ENCODE data around the gene ADM5. TPM values are rescaled to one million over a fixed set of nuclear protein-coding genes. Genes with fewer than 3 reads are reported as not detected.
A peak's percentile ranks its signal among the peaks of the same experiment; 100 is the strongest.

Gene ADM5
- total and polyA plus RNA-seq, 2 experiments from 2014 or later: 0.50 TPM; not detected in 1

DNA sequence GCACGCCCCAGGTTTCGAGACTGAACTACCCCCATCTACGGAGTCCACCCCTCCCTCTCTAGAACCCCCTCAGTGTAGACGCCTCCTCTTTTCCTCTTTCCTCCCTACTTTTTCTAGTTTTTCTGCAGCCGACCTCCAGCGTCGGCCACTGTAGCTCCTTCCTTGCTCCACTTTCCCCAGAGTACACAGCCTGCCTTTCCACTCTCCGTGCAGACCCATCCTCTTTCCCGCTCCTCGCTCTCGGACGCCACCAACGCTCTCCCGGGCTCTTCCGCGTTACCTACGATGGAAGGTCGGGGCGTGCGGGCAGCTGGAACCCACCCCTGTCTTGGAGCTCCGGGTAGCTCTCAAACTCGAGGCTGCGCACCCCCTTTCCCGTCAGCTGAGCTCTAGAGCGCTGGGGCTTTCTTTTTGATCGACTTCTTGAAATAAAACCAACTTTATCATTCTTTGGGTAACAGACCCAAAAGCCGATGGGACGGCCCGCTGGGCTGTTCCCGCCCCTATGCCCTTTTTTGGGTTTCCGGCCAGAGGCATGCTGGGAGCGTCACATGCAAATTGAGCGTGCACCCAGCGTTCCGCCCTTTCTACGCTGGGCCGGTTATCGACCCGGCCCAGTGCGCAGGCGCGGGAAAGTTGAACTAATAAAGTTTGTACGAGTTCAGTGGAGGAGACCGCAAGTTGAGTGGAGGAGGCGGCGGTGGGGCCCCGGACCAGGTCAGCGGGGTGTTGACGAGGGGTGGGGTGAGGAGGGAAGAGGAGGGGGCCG, 23.9 kb upstream of the ADM5 start, which contains the start of the genes BCL2L12 and IRF3:
Gene BCL2L12, plus strand, starts transcription at position 583 of the 769 bp plus-strand sequence. CDS start 760 bp downstream, outside the sequence.
Gene IRF3, minus strand, starts transcription at position 507 of the 769 bp plus-strand sequence. CDS start 1,019 bp downstream, outside the sequence.
- no peaks in the 10 kb centered on the region for H3K36me3 ChIP-seq (replicated peaks; ENCODE audit: insufficient read depth, low read depth)
- H3K27me3 ChIP-seq: no peaks in the 10 kb centered on the region
- H3K4me1 ChIP-seq (ENCODE audit: insufficient read depth): peaks cover 12% of the 10 kb centered on the region
- H3K4me2 ChIP-seq: peak within 1 kb of the TSS; percentile 94
- H2AFZ ChIP-seq: peak within 1 kb of the TSS; percentile 31
- no peaks in the 10 kb centered on the region for H3K9me2 ChIP-seq (replicated peaks; ENCODE audit: insufficient read depth)
- WGBS (ENCODE audit: low lambda C conversion rate, missing lambda C conversion rate): 1% methylated on average over 49 of the region's 50 CpGs
- peak; percentile 99 for DNase-seq (ENCODE audit: low spot score)
- H3K9me3 ChIP-seq (ENCODE audit: low read depth): no peaks in the 10 kb centered on the region
- peaks cover 37% of the 10 kb centered on the region for H3K79me2 ChIP-seq
- H3K4me3 ChIP-seq: peak within 1 kb of the TSS; percentile 43
- H4K20me1 ChIP-seq (ENCODE audit: insufficient read depth, poor library complexity, severe bottlenecking): no peaks in the 10 kb centered on the region
- TF ChIP-seq, protein P1, sequence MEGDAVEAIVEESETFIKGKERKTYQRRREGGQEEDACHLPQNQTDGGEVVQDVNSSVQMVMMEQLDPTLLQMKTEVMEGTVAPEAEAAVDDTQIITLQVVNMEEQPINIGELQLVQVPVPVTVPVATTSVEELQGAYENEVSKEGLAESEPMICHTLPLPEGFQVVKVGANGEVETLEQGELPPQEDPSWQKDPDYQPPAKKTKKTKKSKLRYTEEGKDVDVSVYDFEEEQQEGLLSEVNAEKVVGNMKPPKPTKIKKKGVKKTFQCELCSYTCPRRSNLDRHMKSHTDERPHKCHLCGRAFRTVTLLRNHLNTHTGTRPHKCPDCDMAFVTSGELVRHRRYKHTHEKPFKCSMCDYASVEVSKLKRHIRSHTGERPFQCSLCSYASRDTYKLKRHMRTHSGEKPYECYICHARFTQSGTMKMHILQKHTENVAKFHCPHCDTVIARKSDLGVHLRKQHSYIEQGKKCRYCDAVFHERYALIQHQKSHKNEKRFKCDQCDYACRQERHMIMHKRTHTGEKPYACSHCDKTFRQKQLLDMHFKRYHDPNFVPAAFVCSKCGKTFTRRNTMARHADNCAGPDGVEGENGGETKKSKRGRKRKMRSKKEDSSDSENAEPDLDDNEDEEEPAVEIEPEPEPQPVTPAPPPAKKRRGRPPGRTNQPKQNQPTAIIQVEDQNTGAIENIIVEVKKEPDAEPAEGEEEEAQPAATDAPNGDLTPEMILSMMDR (IDR thresholded peaks at IDR 0.05; ENCODE audit: poor library complexity): no peak
- TF ChIP-seq EZH2phosphoT487 (IDR thresholded peaks at IDR 0.05; ENCODE audit: low read depth, severe bottlenecking, unreplicated experiment) (no peak), EZH2 (IDR thresholded peaks at IDR 0.05; ENCODE audit: borderline replicate concordance) (no peak)
- H3K27ac ChIP-seq: peak within 1 kb of the TSS; percentile 81

DNA sequence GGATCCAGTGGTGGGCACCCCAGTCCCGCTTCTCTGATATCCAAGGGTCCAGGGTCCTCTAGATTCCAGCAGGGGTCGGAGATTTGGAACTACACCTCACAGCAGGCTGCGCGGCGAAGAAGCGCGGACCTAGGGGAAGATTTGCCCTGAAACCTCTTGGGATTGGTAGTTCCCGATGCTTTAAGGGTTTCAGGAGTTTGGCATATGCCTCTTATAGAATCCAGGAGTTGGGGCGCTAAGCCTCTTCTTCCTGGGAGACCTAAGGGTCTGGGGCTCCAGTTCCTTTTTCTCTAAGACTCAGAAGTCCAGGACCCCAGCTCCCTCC, 23.3 kb upstream of the ADM5 start:
- 0% methylated on average over 8 of the region's 9 CpGs for WGBS (ENCODE audit: low lambda C conversion rate, missing lambda C conversion rate)
- TF ChIP-seq, protein P1 (IDR thresholded peaks at IDR 0.05; ENCODE audit: poor library complexity): peak; percentile 8
- TF ChIP-seq EZH2phosphoT487 (IDR thresholded peaks at IDR 0.05; ENCODE audit: low read depth, severe bottlenecking, unreplicated experiment) (no peak), EZH2 (IDR thresholded peaks at IDR 0.05; ENCODE audit: borderline replicate concordance) (no peak)
- Histone ChIP-seq H3K27ac (peak overlapping the region; percentile 62), H3K79me2 (peaks cover 37% of the 10 kb centered on the region), H3K4me2 (peak overlapping the region; percentile 90), H3K9me3 (ENCODE audit: low read depth) (no peaks in the 10 kb centered on the region), H3K4me1 (ENCODE audit: insufficient read depth) (peaks cover 12% of the 10 kb centered on the region), H3K36me3 (replicated peaks; ENCODE audit: insufficient read depth, low read depth) (no peaks in the 10 kb centered on the region), H4K20me1 (ENCODE audit: insufficient read depth, poor library complexity, severe bottlenecking) (no peaks in the 10 kb centered on the region), H3K9me2 (replicated peaks; ENCODE audit: insufficient read depth) (no peaks in the 10 kb centered on the region), H2AFZ (peak overlapping the region; percentile 20), H3K4me3 (peak overlapping the region; percentile 38), H3K27me3 (no peaks in the 10 kb centered on the region)
- DNase-seq (ENCODE audit: low spot score): no peak

DNA sequence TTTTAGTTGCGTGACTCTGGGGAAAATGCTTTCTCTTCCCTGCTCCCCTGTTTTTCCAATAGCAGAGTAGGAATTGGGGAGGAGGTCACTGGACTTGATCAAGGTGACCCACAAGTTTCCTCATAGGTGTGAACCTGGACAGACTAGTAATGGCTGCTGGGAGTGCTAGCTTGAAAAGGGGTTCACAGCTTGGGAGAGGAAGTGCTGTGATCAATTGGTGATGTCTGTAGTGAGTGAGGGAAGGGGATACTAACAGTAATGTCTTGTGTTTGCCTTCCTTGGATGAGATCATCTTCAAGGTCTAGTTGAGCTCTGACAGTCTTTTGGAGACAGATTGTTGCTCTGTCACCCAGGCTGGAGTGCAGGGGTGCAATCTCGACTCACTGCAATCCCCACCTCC, 21.9 kb upstream of the ADM5 start:
- Histone ChIP-seq H2AFZ (no peak overlapping the region), H3K36me3 (replicated peaks; ENCODE audit: insufficient read depth, low read depth) (no peaks in the 10 kb centered on the region), H3K4me3 (no peak overlapping the region), H3K79me2 (peaks cover 37% of the 10 kb centered on the region), H3K27ac (no peak overlapping the region), H3K9me2 (replicated peaks; ENCODE audit: insufficient read depth) (no peaks in the 10 kb centered on the region), H4K20me1 (ENCODE audit: insufficient read depth, poor library complexity, severe bottlenecking) (no peaks in the 10 kb centered on the region), H3K4me2 (peak overlapping the region; percentile 90), H3K9me3 (ENCODE audit: low read depth) (no peaks in the 10 kb centered on the region), H3K27me3 (no peaks in the 10 kb centered on the region), H3K4me1 (ENCODE audit: insufficient read depth) (peaks cover 19% of the 10 kb centered on the region)
- TF ChIP-seq EZH2 (IDR thresholded peaks at IDR 0.05; ENCODE audit: borderline replicate concordance) (no peak), EZH2phosphoT487 (IDR thresholded peaks at IDR 0.05; ENCODE audit: low read depth, severe bottlenecking, unreplicated experiment) (no peak)
- TF ChIP-seq, protein P1 (IDR thresholded peaks at IDR 0.05; ENCODE audit: poor library complexity): no peak
- WGBS (ENCODE audit: low lambda C conversion rate, missing lambda C conversion rate): 95% methylated on average over 2 of the region's 2 CpGs
- DNase-seq (ENCODE audit: low spot score): no peak

All from hepatocyte (in vitro differentiated cells).